Measurements from ENCODE around the gene KLHL29. TPM values are rescaled to one million over a fixed set of nuclear protein-coding genes. Genes with fewer than 3 reads are reported as not detected.

KLHL29 gene
- polyA plus RNA-seq, 1 donor, result 11.9 TPM

GRCh38 chr2:23513245-23513871 lies 128.4 kb downstream of the KLHL29 start:
- DNase-seq, result no peak

DNA sequence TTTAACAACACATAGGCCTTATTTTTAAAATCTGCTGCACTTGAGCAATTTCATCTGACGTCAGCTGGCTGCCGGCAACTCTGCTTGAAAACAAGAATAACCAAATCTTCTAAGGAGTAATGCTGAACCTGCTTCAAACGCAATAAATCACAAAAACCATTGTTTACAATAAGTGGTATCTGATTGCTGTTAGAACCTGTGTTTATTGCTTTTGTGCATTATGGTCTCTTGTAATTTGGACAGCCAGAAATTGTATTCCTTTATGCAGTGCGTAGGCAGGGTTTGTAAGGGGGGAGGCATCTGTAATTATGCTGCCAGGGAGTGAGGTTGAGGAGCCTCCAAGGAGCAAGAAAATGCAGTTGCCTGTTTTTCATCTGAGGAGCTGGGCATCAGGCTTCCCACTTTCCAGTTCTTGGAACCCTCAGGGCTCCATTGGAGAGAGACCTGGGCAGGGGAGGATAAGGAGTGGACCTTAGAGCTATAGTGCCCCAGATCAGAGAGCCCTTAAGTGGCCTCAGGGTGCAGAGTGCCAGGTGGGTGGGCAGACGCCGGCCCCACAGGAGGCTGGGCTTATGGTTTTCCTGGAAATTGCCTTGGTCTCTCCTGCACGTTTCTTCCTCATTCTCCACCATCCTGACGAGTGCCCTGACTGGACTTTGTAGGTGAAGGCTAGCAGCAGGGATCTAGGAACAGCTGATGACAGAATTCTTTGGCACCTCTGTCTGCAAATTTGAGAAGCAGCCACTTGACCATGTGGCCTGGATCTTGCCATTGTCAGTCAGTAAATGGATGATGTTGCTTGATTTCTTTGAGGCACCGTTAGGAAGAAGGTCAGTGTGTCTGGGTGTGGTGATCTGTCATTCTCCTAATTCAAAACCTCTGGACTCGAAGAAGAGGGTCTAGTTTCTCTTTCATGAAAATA lies 129.2 kb downstream of the KLHL29 start:
- no peak for DNase-seq

DNA sequence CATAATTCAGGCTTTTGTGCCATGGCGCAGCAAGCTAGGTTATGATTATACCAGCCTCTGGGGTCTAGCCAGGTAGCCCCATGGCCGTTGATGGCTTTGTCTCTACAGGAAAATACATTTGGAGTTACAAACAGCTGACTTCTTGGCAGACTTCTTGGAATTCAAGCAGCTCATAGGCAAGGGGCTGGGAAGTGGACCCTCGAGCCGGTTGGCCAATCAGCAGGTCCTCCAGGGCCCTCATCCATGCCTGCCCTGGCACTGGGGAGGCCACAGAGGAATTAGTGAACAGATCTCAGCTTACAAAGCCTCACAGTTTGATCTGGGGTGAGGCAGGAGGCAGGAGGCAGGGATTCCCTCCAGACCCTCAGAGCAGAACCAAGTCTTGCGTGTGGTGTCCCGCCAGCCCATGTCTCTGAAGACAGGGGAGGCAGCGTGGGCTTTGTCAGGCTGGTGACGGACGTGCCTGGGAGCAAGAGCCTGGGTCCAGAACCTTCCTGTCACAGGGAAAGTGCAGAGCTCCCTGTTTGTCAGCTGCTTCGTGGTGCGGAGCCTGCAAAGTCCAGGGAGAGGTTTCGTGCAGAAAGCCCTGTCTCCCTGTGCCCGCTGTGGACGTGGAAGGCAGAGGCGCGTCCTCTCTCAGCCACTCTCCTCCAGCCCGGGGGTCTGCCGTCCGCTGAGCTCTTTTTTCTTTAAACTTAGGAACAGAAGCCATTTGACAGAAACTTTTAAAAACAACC lies 131.7 kb downstream of the KLHL29 start:
- no peak for DNase-seq

DNA sequence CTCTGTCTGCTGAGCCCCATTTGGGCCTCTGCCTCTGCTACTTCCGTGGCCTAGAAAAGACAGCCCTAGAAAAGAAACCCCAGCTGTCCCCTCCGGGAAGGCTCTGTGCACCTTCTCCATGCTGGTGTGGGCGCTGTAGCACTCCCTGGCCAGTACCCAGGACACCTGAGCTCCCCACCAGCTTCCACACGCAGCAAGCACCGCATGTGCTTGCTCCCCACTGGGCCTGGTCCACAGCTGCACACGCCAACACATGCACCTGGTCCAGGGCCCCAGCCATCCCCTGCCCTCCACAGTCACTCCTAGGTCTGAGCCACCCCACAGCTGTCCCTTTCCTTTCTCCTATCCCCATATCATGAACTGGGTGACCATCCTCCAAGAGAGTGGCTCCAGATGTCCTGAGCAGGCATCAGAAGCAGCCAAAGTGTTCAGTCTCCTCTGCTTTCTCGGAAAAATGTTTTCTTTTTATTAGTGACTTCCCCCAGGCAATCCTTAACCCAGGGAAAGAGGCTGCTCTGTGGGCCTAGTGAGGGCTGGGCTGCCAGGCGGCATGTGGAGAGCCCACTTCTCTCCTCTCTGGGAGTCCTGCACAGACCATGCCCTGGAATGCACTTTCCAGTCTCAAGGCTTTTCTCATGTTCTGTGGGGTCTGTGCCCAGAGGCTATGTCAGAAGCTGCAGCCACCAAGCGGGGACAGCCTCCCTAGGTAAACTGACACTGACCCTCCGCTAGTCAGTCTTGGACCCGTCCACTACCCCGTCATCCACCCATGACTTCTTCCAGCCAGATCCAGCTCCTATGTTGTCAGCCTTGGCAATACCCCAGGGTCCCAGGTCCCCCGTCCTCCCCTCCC lies 133.7 kb downstream of the KLHL29 start:
- DNase-seq, result no peak

DNA sequence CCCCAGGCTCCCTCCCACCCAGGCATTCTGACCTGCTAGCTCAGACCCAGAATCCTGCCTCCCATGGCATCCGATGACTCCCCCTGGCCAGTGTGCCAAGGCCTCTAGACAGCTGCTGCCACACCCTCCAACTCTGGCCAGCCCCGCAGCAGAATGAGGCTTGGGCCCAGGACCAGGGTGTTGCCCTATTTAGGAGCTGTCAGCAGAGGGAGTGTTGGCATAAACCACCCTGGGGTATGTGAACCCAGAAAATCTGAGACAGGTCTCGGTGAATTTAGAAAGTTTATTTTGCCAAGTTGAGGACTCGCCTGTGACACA lies 134.3 kb downstream of the KLHL29 start:
- no peak for DNase-seq

GRCh38 chr2:23520256-23520655 lies 135.3 kb downstream of the KLHL29 start:
- no peak for DNase-seq

- no peak for DNase-seq
Observed at GRCh38 chr2:23521060-23521459, 136.1 kb downstream of the KLHL29 start.

DNA sequence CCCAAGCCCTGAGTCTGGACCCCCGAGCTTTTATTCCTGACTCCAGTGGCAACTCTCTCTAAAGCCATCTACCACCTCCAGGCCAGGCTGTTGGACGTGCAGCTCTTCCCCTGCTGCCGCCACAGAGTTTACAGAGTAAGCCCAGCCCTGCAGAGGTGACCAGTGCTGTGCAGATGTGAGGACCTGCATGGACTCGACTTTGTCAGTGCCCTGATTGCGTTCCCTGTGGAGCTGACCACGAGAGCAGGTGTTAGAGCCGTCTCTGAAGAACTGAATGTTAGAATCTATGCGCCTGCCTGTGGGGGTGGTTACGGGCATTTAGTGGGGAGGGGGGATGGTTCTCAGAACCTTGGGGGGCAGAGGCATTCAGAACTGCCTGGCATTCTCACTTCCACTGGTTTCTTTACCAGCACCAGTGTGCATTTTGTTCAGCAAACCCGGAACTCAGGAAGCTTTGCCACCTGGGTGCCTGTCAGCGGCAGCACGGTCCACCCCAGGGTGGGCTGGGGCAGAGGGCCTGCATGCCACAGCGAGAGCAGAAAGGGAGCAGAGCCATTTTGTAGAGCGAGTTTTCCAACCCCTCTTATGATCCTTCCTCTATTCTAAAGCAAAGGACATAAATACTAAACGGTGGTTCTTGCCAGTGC lies 137.9 kb downstream of the KLHL29 start:
- DNase-seq, result no peak

DNA sequence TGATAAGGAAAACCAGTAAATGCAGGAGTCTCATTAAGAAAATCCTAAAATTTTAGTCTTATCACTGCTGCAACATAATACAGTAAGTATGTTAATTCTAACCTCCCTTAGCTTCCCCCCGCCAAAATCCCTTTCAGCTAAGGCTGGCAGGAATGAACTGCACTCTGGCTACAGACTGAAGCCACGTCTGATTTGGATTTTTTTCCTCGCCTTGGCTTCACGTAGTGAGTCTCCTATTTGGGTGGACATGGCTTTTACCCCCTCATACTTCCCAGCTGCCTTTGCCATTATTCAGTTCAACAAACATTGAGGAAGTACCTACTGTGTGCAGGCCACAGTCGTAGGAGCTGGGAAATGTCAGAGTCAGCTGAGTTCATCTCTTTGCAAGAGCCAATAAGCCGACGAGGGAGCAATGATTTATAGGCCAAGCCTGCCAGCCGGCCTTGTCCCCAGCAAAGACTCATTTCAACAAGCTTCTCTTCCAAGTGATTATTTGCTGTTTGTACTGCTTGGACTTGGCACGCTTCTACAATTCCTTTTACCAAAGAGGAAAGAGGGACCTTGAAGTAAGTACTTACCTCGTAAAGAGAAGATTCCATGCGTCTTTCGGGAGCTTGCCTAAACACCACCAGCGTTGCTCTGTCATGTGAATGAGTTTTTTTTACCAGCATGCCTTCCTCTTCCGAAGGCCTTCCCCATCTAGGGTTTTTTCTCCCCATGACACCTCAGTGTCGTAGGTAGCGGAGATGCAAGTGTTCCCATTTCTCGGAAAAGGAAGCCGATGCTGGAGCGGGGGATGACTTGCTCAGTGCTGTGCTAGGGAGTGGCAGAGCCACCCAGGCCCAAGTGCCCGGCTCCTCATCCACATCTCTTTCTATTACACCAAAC lies 138.6 kb downstream of the KLHL29 start:
- no peak for DNase-seq

DNA sequence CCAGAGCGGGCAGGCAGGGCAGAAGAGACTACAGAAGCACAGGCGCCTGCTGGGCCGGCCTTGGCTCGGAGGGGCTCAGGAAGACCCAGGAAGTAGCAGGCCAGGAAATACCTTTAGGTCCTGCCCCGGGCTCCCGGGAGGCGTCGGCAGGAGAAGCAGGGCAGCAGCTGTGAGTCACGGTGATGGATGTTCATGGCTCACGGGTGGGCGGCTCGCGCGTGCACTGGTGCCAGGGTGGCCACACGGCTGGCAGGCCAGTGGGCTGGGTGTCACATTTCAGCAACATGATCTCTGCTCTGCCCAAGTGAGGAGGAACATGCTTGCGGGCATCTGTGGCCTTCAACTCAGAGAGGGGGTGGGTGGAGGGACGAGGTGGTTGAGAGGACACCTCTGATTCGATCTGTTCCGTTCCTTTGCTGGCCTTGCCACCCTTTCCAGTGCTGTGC lies 139.3 kb downstream of the KLHL29 start:
- peak; percentile 60 for DNase-seq

- no peak for DNase-seq
Observed at GRCh38 chr2:23525137-23525765, 140.3 kb downstream of the KLHL29 start.

GRCh38 chr2:23526114-23526513 lies 141.1 kb downstream of the KLHL29 start:
- DNase-seq, result no peak

DNA sequence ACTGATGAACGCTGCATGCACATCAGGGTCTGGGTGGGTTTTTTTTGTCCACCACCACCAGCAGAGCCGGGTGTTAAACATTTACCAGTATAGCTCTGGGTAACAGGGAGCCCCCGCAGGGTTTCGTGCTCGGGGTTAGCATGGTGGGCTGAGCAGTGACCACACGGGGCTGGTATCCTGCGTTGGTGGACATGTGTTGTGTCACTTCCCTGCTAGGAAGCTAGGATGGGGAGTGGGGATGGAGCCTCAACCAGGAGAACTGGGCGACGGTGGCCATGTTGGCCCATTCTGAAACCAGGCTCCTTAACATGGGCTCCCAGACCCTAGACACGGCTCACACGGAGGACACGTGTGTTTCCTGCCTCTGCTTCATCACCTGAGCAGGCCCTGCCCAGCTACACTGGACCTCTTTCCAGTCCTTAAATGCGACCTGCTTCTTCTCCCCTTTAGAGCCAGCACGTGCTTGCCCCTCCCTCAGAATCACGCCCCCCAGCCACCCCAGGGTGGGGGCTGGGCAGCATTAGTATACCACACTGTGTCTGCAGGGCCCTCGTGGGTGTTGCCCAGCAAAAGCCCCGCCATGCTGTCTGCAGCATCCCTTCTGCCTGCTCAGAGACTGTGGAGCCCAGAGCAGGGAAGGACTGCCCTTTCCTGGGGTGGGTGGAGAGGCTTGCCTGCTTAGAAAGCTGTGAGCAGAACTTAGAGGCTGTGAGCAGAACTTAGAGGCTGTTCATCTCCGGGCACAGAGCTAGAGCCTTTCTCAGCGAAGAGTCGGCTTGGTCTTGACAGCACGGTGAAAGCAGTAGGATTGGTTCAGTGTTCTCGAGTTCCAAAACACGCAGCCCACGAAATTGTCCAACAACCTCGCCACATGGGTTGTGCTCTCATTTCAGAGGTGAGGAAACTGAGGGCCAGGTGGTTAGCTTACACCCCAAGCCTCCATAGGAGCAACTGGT lies 142.1 kb downstream of the KLHL29 start:
- no peak for DNase-seq

DNA sequence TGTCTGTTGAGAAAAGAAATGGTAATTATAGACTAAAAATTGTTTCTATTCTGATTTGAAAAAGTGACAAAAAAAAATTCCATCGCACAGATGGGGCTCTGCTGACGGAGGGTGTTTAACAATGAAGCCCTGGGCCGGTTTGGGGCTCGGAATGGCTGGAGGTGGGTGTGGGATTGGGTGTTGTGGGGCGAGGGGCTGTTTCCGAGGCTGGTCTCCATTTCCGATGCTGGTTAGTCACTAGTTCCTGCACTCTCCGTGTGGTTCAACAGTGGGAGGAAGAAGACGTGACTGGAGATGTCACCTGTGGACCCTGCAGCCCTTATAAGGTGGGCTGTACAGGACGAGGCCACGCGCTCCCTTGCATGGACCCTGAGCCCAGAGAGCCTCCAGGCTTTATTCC lies 143.2 kb downstream of the KLHL29 start:
- DNase-seq, result no peak

- DNase-seq, result no peak
Observed at GRCh38 chr2:23528690-23529089, 143.7 kb downstream of the KLHL29 start.

- DNase-seq, result no peak
Observed at GRCh38 chr2:23529659-23530058, 144.7 kb downstream of the KLHL29 start.

DNA sequence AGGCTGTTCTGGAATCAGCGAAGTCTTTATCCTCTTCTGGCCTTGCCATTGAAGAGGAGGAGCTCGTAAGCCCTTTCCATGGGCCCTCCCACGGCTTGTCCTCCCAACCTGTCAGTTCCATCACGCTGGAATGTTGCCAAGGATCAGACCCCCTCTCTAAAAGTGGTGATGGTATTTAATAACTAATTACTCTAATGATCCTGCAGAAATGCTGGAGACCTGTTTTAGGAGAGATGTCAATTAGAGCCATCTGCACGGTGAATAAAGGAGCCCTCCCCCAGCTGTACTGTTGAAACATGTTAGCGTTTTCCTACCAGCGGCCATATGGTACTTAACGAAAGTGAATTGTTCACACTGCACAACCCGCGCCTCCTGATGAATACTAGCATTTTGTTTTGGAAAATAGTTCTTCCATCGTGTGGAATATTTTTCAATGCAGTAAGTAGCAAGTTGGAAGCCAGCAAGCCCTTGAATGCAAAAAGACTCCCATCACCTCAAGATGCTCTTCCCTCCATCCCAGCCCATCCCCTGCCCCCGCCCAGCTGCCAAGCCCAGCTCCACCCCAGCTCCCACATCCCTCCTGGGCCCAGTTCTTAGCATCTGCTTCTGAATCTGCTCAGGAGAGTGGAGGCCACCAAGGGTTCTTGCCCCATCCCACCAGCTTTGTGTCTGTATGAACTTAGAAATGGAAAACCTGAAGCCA lies 145.4 kb downstream of the KLHL29 start:
- no peak for DNase-seq

DNA sequence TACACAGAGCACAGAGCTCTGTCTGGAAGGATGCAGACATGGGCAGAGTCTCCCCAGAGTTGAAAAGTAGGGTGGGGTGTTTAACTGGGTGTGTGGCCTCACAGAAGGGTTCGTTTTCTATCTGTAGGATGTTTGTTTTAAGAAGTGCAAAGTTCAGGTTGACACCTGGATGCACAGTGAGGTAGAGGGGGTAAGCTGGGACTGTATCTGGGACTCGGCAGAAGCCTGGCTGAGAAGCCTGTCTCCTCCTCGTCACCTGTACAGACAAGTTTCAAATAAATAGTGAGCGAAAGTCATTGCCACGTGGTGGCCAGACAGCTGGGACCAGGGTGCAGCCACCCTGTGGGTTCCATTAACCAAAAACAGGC lies 145.9 kb downstream of the KLHL29 start:
- no peak for DNase-seq
